ENCODE data around the gene ATF3. TPM values are rescaled to one million over a fixed set of nuclear protein-coding genes. Genes with fewer than 3 reads are reported as not detected.

ATF3 gene
- total RNA-seq, 1 experiment from 2014 or later = 13.0 TPM

- TF ChIP-seq CTCF (IDR thresholded peaks at IDR 0.05; ENCODE audit: unreplicated experiment) = no peak
- intact Hi-C loops (cut with micrococcal nuclease; ENCODE audit: unreplicated experiment) = no loop called here
Measured at GRCh38 chr1:212601524-212601923, 7.0 kb upstream of the ATF3 start.

GRCh38 chr1:212605441-212606394, 2.8 kb upstream of the ATF3 start:
- H3K4me3 Mint-ChIP-seq (ENCODE audit: low read depth, unreplicated experiment) = no peak overlapping the region

More at GRCh38 chr1:212601524-212601923, 7.0 kb upstream of the ATF3 start:
- peaks cover 3% of the 10 kb centered on the region for H3K36me3 Mint-ChIP-seq (ENCODE audit: insufficient read depth, unreplicated experiment)
- no peaks in the 10 kb centered on the region for H3K9me3 Mint-ChIP-seq (ENCODE audit: low read depth, unreplicated experiment)
- peaks cover 81% of the 10 kb centered on the region for H3K27me3 Mint-ChIP-seq (ENCODE audit: unreplicated experiment)
- H3K4me3 Mint-ChIP-seq (ENCODE audit: low read depth, unreplicated experiment) = no peak overlapping the region
- CTCF ChIA-PET = no interaction called here
- no peak for DNase-seq
- H3K27ac Mint-ChIP-seq (ENCODE audit: unreplicated experiment) = no peak overlapping the region
- H3K4me1 Mint-ChIP-seq (ENCODE audit: low read depth, unreplicated experiment) = peaks cover 17% of the 10 kb centered on the region
- no TSS peak for BruUV-seq (replicated peaks)

GRCh38 chr1:212606395-212607205, 2.0 kb upstream of the ATF3 start:
- BruUV-seq (replicated peaks) = no TSS peak
- peaks cover 83% of the 10 kb centered on the region for H3K27me3 Mint-ChIP-seq (ENCODE audit: unreplicated experiment)
- CTCF ChIA-PET = interaction anchor here (1.8 kb wide), 1 partner anchor 129 kb away, joined by 7 read pairs; no protein-coding TSS in a partner anchor
- TF ChIP-seq CTCF (IDR thresholded peaks at IDR 0.05; ENCODE audit: unreplicated experiment) = no peak
- H3K27ac Mint-ChIP-seq (ENCODE audit: unreplicated experiment) = peak overlapping the region; percentile 95
- no peaks in the 10 kb centered on the region for H3K9me3 Mint-ChIP-seq (ENCODE audit: low read depth, unreplicated experiment)
- peak; percentile 58 for DNase-seq
- H3K4me3 Mint-ChIP-seq (ENCODE audit: low read depth, unreplicated experiment) = peak overlapping the region; percentile 82
- peaks cover 35% of the 10 kb centered on the region for H3K4me1 Mint-ChIP-seq (ENCODE audit: low read depth, unreplicated experiment)
- intact Hi-C loops (cut with micrococcal nuclease; ENCODE audit: unreplicated experiment) = no loop called here
- H3K36me3 Mint-ChIP-seq (ENCODE audit: insufficient read depth, unreplicated experiment) = peaks cover 47% of the 10 kb centered on the region

More at GRCh38 chr1:212605441-212606394, 2.8 kb upstream of the ATF3 start:
- H3K36me3 Mint-ChIP-seq (ENCODE audit: insufficient read depth, unreplicated experiment) = peaks cover 40% of the 10 kb centered on the region
- H3K27ac Mint-ChIP-seq (ENCODE audit: unreplicated experiment) = peak overlapping the region; percentile 13
- H3K9me3 Mint-ChIP-seq (ENCODE audit: low read depth, unreplicated experiment) = no peaks in the 10 kb centered on the region
- peaks cover 84% of the 10 kb centered on the region for H3K27me3 Mint-ChIP-seq (ENCODE audit: unreplicated experiment)
- TF ChIP-seq CTCF (IDR thresholded peaks at IDR 0.05; ENCODE audit: unreplicated experiment) = no peak
- no peak for DNase-seq
- CTCF ChIA-PET = interaction anchor here (1.8 kb wide), 1 partner anchor 128 kb away, joined by 7 read pairs; no protein-coding TSS in a partner anchor
- intact Hi-C loops (cut with micrococcal nuclease; ENCODE audit: unreplicated experiment) = no loop called here
- H3K4me1 Mint-ChIP-seq (ENCODE audit: low read depth, unreplicated experiment) = peaks cover 26% of the 10 kb centered on the region
- BruUV-seq (replicated peaks) = no TSS peak

GRCh38 chr1:212607206-212607912, 1.2 kb upstream of the ATF3 start:
- BruUV-seq (replicated peaks) = TSS peak; percentile 59
- H3K36me3 Mint-ChIP-seq (ENCODE audit: insufficient read depth, unreplicated experiment) = peaks cover 47% of the 10 kb centered on the region
- intact Hi-C loops (cut with micrococcal nuclease; ENCODE audit: unreplicated experiment) = no loop called here
- CTCF ChIA-PET = interaction anchor here (1.4 to 1.8 kb wide), 3 partner anchors 11 to 137 kb away, joined by 6 to 8 read pairs (median 7); no protein-coding TSS in a partner anchor
- no peaks in the 10 kb centered on the region for H3K9me3 Mint-ChIP-seq (ENCODE audit: low read depth, unreplicated experiment)
- TF ChIP-seq CTCF (IDR thresholded peaks at IDR 0.05; ENCODE audit: unreplicated experiment) = no peak
- H3K27me3 Mint-ChIP-seq (ENCODE audit: unreplicated experiment) = peaks cover 75% of the 10 kb centered on the region
- H3K4me3 Mint-ChIP-seq (ENCODE audit: low read depth, unreplicated experiment) = peak overlapping the region; percentile 82
- H3K27ac Mint-ChIP-seq (ENCODE audit: unreplicated experiment) = peak overlapping the region; percentile 95
- DNase-seq = peak; percentile 31
- H3K4me1 Mint-ChIP-seq (ENCODE audit: low read depth, unreplicated experiment) = peaks cover 36% of the 10 kb centered on the region
